ENCODE measurements around the gene L3MBTL3.

The L3MBTL3 gene

GRCh38 chr6:130000526-130001421 is 17.6 kb upstream of the L3MBTL3 start:
- no peaks in the 10 kb centered on the region for H3K4me1 ChIP-seq
- no peak overlapping the region for H3K4me2 ChIP-seq (ENCODE audit: low read length)
- H3K79me2 ChIP-seq, result no peaks in the 10 kb centered on the region
- H3K27me3 ChIP-seq (ENCODE audit: control insufficient read depth, insufficient read depth, low read length), result no peaks in the 10 kb centered on the region
- H3K9ac ChIP-seq, result no peak overlapping the region
- H3K9me3 ChIP-seq (ENCODE audit: control insufficient read depth, low read length), result no peaks in the 10 kb centered on the region
- H3K4me3 ChIP-seq (ENCODE audit: low read depth, low read length), result no peak overlapping the region
- TF ChIP-seq CTCF (IDR thresholded peaks at IDR 0.05), result no peak
- H3K27ac ChIP-seq, result no peak overlapping the region
- no peak overlapping the region for H2AFZ ChIP-seq
- no peaks in the 10 kb centered on the region for H3K36me3 ChIP-seq (ENCODE audit: control insufficient read depth, insufficient read depth, low read length)

GRCh38 chr6:130008236-130008873 is 10.0 kb upstream of the L3MBTL3 start:
- H3K4me1 ChIP-seq, result no peaks in the 10 kb centered on the region
- no peaks in the 10 kb centered on the region for H3K36me3 ChIP-seq (ENCODE audit: control insufficient read depth, insufficient read depth, low read length)
- H3K4me2 ChIP-seq (ENCODE audit: low read length), result no peak overlapping the region
- TF ChIP-seq CTCF (IDR thresholded peaks at IDR 0.05), result no peak
- H3K27me3 ChIP-seq (ENCODE audit: control insufficient read depth, insufficient read depth, low read length), result no peaks in the 10 kb centered on the region
- H3K79me2 ChIP-seq, result no peaks in the 10 kb centered on the region
- H3K4me3 ChIP-seq (ENCODE audit: low read depth, low read length), result no peak overlapping the region
- no peak overlapping the region for H3K9ac ChIP-seq
- H2AFZ ChIP-seq, result no peak overlapping the region
- no peaks in the 10 kb centered on the region for H3K9me3 ChIP-seq (ENCODE audit: control insufficient read depth, low read length)
- H3K27ac ChIP-seq, result no peak overlapping the region

DNA sequence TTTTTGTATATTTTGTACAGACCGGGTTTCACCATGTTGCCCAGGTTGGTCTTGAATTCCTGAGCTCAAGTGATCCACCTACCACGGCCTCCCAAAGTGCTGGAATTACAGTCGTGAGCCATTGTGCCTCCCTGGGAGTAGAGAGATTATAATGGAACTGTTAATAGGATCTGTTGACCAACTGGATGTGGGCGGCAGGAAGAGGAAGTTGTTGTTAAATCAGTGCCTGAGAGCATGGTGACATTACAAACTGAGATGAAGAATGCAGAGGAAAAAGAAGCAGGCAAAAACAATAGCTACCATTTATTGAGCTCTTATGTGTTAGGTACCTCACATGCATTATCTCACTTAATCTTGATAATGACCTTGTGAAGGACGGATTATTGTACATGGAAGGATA is 9.2 kb upstream of the L3MBTL3 start:
- Histone ChIP-seq H3K4me2 (ENCODE audit: low read length) (no peak overlapping the region), H3K79me2 (no peaks in the 10 kb centered on the region), H3K27me3 (ENCODE audit: control insufficient read depth, insufficient read depth, low read length) (no peaks in the 10 kb centered on the region), H3K4me3 (ENCODE audit: low read depth, low read length) (no peak overlapping the region), H3K9me3 (ENCODE audit: control insufficient read depth, low read length) (no peaks in the 10 kb centered on the region), H3K36me3 (ENCODE audit: control insufficient read depth, insufficient read depth, low read length) (no peaks in the 10 kb centered on the region), H3K9ac (no peak overlapping the region), H3K27ac (no peak overlapping the region), H3K4me1 (no peaks in the 10 kb centered on the region), H2AFZ (no peak overlapping the region)
- TF ChIP-seq CTCF (IDR thresholded peaks at IDR 0.05), result no peak

- H3K4me2 ChIP-seq (ENCODE audit: low read length), result no peak overlapping the region
- H3K4me1 ChIP-seq, result no peaks in the 10 kb centered on the region
- no peak overlapping the region for H3K9ac ChIP-seq
- H3K27me3 ChIP-seq (ENCODE audit: control insufficient read depth, insufficient read depth, low read length), result no peaks in the 10 kb centered on the region
- no peak overlapping the region for H2AFZ ChIP-seq
- H3K79me2 ChIP-seq, result no peaks in the 10 kb centered on the region
- H3K9me3 ChIP-seq (ENCODE audit: control insufficient read depth, low read length), result no peaks in the 10 kb centered on the region
- H3K27ac ChIP-seq, result no peak overlapping the region
- TF ChIP-seq CTCF (IDR thresholded peaks at IDR 0.05), result no peak
- H3K36me3 ChIP-seq (ENCODE audit: control insufficient read depth, insufficient read depth, low read length), result no peaks in the 10 kb centered on the region
- H3K4me3 ChIP-seq (ENCODE audit: low read depth, low read length), result no peak overlapping the region
These were observed 8.0 kb upstream of the L3MBTL3 start for GRCh38 chr6:130010387-130010786.

Data from parathyroid adenoma (tissue), 2 donors.